HG03135 (cell line): ENCODE data around the gene OLFM1.

Source experiments
- ATAC-seq: cut with Tn5 transposase; IDR thresholded peaks from one replicate; pipeline ENCODE4 v1.9.1; 2021; ENCODE audit warnings: mild to moderate bottlenecking, moderate library complexity; ENCODE audit not compliant: unreplicated experiment

Gene OLFM1

DNA sequence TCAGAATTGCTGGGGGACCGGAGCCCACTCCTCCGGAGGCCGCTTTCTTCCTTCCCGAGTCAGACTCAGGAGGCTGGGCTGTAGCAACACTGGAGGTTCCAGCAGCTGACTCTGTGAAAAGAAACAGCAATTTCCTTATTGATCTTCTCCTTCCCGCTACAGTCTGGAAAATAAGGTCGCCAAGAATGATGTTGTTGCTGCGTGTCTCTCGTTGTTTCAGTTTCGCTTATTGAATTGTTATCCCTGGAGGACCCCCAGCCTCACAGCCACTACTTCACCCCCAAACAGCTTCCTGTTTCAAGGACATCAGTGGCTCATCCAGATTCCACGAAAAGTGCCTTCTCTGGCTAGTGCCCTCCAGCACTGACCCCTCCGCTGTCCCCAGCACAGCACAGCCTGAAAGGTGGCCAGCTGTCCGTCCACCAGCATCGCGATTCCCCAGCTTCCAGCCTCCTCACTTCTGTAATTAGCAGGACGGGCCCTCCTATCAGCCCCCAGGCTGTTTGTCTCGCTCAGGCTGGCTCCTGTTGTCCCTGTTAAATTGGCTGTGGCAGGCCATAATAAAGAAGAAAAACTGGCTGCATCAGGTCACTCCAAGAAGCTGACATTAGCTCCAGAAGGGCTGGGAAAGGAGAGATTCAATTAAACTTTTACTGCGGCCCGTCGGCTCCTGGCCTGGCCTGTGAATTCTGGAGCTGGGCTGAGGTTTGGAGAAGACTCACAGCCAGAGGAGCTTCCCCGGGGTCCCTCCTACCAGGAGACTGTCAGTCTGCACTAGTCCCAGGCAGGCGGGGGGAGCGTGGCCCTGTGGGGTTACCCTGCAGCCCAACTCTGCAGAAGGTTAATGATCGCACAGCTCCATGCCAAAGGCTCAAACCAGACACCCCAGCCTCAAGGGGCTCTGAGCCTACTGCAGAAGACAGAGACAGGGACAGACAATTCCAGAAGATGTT lies 40.5 kb downstream of the OLFM1 start:
- no peak for ATAC-seq

DNA sequence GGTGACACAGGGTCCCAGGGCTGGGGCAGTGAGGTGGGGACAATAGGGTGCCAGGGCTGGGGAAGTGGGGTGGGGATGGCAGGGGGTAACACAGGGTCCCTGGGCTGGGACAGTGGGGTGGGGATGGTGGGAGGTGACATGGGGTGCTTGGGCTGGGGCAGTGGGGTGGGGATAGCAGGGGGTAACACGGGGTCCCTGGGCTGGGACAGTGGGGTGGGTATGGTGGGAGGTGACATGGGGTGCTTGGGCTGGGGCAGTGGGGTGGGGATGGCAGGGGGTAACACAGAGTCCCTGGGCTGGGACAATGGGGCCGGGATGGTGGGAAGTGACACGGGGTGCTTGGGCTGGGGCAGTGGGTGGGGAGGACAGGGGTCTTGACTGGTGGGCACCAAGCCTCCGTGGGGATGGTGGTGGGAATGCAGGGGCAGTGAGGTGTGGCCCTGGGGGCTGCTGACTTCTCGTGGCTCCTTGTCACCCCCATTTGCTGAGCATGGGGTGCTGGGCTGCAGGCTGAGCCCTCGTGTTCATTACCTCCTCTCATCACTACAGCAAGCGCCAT lies 41.7 kb downstream of the OLFM1 start:
- no peak for ATAC-seq

DNA sequence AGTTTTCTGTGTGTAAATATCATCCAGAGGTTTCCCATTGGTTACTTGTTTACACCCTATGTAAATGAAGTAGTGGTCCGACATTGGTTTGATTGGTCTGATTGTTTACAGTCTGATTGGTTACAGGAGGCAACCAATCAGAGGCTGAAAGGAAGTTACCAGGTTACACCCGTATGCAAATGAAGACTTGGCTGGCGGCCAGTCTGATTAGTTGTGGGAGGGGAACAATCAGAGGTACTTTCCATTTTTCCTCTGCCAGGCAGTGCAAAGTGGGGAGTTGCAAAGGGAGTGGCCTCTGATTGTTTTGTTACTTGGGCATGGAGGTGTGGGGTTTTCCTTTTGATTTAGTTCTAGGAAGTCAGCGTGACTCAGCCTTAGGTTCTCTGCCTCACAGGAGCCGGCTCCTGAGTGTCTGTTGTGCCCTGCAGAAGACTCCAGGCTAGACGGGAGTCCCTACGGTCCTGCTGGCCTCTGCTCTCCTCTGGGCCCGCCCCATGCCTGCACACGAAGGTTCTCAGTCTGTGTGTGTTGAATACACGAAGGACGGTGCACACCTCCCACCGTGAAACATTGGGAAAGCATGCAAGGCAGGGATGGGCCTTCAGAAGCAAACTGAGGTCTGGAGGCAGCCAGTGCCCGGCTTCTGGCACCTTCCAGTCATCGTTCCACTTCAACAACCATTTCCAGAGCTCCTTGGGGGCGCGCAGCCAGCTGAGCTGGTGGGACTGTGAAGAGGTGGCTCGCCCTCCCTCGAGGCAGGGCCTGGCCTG lies 42.9 kb downstream of the OLFM1 start:
- ATAC-seq: no peak

DNA sequence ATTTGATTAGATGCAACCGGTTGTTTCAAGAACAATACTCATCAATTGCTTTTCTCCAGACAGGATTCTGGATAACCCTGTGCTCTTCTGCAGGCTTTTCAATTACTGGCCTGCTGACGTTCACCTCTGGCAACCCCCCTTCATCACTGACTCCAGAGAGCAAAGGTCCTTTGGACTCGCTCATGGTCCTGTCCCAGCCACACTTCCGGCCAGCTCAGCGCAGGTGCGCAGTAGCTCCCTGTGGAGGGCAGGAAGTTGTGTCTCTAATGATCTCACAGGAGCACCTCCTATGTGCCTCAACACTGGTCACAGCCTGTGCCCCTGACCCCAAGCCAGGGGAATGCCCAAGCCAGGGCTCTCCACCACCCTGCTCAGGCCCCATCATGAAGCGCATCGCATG lies 44.0 kb downstream of the OLFM1 start:
- ATAC-seq: no peak

DNA sequence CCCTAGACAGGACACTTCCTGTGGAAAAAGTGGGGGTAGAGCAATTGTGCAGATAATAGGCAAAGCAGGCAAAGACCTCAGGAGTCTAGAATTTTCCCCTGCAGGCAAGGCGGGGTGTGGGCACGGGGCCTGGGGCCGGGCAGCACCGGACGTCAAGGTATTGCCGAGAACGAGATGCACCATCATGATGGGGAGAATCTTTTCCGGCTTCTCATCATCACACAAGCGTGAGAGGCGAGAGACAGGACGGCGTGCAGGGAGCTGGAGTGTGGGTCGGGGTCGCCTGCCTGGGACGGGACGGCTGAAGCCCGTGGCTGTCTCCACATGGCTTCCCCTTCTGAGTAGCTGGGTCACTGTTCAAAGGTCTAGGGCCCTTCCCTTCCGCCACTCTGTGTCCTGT lies 44.5 kb downstream of the OLFM1 start:
- no peak for ATAC-seq

DNA sequence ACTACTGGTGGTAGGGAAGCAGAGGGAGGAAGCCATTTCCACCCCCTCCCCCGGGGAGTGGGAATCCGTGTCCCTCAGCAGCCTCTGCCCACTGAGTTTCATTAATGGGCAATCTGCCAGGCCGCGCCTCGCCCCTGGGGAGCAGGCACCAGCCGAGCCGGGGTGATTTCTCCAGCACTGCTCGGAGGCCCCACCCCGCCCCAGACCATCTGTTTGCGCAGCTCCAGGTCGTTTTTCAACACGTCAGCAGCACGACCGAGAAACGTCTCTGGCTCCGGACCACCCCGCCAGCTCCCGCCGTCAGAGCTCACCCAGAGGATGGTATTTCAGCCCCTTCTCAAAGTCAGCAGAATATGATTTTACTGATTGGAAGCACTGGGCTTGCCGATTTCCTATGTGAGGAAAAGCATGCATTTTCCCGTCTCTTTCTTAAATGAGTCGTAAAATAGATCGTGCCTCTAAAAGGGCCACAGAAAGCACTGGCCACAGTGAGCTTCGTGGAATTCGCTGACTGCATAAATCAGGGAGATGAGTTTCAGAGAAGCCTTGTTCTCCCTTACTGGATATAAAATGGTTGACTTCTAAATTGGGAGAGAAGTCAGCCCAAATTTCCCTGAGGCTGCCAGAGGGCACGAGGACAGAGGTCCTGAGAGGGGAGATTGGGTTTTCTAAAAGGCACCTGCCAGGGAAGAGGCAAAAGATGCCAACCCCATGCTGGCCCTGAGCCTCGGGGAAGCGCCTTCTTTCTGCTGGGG lies 47.0 kb downstream of the OLFM1 start:
- no peak for ATAC-seq

DNA sequence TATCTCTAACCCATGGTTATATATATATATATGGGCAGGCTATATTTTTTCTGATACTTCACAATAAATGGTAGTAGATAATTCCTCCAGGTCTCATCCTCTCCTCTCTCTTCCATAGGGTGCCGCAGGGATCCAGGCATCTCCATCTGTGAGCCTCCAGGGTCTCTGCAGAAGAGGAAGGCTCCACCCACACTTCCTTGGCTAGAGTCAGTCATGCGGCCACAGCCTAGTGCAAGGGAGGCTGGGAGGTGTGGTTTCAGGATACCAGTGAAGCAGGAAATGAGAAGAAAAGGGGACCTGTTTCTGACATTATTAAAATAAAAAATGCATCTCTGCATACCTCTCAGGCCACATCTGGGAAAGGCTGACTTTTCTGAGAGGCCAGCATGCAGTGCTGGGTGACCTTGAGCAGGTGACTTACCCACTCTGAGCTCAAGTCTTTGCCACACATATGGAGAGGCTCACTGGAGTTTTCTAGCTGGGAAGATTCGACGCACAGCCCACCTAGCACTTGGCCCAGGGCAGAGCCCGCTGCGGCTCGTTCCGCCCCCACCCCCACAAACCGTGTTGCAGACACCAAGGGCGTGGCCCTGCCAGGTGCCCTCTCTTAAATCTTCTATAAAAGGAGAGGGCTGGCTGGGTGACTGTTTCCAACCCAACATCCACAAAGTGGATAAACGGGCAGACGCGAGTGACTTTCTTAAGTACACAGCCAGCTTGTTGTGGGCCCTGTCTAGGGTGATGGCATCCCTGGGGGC lies 47.9 kb downstream of the OLFM1 start:
- ATAC-seq: no peak

DNA sequence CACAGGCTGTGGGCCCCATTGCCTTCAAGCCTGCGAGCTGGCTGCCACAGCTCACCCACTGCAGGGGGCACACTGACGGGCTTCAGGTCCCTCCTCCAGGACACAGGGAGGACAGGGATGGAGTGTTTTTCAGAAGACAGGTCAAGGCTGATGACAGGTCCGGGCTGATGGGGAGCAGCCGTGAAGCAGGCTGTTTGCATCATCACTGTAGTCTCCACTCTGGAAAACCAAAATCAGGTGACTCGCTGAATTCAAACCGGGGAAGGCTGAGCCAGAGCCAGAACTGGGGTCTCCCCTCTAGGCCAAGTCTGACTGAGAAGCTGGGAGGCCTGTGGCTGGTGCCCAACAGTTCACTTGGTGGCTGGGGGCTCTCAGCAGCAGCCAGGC lies 48.5 kb downstream of the OLFM1 start:
- no peak for ATAC-seq

DNA sequence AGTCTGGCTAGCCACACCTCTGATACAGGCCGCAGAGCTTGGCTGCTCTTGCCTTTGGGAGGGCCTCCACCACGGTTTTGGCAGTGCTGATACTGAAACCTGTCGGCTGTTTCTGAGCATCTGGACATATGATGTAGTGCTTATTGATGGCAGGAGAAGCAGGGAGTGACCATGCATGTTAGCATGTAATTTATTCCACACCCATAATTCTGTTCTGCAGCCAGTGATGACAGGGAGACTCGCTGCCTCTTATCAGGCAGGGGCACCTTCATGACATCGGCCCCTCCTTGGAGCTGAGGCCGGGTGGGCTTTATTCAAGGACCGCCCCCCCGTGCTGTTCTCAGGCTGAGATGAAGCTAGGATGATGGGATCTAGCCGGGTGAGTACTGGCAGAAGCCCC lies 49.0 kb downstream of the OLFM1 start:
- no peak for ATAC-seq

DNA sequence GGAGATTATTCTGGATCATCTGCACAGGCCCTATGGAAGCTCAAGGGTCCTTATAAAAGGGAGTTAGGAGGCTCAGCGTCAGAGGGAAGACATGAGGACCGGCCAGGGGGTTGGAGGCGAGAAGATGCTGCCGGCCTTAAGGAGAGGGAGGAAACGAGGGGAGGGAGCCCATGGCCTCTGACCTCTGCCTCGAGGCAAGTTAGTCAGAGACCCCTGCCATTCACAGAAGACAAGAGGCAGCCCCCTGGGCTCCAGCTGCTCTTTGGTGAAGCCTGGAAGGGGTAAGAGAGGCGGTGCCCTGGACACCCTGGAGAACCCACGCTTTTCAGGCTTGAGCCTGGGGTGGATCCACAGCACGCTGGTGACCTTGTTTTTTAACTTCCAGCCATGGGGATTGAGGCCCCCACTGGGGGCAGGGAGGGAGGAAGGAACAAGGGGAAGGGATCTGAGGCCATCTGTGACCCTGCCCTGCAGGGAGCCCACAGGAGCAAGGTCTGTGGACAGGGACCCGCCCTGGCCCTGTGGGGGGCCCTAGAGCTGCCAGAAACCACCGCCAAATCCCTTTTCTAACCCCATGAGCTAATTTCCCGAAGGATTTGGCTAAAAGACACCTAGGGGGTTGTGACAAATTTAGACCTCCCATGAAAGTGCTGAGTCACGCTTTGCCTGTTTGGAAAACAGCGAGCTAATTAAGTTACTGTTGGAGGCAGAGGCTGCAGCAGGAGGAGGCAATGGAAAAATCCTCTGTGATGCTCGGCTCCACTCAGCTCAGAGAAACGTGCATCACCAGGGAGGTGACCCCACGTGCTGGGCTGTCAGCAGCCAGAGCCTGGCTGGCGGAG lies 49.7 kb downstream of the OLFM1 start:
- no peak for ATAC-seq

DNA sequence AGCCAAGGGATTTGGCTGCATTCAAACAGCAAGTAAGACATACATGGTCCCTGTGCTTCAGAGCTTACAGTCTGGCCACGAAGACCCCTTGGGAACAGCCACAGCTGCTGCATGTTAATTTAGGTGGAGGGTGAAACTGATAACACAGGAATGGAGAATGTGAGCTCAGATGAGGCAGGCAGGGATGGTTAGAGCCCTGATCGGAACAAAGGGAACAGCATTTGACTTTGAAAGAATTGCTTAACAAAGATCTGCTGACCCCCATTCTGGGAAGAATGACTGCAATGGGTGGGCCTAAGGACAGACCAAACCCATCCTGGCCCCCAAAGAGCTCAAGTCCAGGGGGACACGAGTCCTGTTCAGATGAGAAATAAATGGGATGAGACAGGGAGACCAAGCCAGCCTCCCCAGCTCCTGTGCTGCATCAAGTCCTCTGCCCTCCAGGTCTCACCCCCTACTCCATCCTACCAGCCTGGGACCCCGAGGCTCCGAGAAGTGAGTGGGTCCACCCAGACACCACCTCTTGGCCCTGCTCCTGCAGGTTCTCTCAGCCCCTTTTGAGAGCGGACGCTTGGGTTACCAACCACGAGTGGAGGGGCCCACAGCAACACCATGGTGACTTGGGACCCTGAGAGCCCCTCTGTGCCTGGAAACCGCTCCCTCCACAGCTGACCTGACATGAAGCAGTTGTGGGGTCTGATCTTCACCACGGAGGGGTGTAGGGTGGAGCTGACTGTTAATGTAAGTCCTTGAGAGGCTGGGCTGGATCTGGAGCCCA lies 50.8 kb downstream of the OLFM1 start:
- no peak for ATAC-seq

DNA sequence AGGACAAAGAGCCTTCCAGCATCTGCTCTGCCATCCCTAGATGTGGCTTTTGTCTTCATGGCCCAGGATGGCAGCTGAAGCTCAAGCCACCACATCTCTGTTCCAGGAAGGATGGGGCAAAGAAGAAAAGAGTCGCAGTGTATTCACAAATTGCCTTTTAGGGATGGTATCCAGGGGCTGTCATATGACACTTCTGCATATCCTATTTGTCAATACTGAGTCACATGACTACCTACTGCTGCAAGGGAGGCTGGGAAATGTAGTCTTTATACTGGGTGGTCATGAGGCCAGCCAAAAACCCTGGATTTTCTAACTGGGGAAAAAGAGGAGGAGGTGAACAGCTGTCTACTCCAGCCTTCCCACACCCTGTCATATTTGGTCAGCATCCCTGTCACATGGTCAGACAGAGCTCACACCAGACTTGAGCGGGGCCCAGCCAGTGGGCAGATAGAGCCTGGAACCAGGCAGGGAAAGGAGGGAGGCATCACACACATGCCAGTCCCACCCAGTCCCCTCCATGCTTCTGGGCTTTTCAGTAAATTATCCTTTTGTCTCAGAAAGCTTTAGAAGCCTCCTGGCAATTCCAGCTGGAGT lies 52.0 kb downstream of the OLFM1 start:
- no peak for ATAC-seq

DNA sequence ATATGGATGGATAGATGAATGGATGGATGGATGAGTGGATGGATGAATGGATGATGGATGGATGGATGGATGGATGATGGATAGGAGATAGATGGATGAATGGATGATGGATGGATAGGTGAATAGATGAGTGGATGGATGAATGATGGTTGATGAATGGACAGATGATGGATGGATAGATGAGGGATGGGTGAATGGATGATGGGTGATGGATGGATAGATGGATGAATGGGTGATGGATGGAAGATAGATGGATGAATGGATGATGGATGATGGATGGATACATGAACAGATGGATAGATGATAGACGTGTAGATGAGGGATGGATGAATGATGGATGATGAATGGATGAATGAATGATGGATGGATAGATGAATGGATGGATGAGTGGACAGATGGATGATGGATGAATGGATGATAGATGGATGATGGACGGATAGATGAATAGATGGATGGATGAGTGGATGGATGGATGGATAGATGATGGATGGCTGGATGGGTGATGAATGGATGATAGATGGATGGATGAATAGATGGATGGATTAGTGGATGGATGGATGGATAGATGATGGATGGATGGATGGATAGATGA lies 53.8 kb downstream of the OLFM1 start:
- no peak for ATAC-seq

DNA sequence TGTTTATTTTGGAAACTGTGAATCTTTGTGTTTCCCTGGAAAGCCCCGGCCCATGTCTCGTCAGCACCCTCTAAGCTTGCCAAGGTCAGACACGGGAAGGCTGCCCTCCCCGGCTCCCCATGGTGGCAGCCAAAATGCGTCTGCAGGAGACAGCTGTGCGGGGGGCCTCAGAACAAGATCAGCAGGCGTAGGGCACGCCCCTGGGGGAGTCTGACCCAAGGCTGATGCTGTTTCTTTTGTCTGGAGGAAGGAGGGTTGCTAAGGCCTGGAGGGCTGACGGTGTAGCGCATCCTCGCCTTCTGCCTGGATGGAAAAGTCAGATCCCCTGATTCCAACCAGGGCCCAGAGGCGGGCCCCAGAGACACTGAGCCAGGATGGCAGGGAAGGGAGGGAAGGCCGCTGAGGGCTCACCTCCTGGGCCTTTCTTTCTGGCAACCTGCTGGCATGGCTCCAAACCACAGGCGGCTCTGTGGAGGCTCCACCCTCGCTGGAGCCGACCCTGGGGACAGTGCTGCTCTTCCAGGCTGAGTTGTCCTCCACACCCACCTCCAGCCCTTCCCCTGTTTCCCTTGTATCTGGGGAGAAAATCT lies 57.2 kb downstream of the OLFM1 start:
- ATAC-seq: no peak

DNA sequence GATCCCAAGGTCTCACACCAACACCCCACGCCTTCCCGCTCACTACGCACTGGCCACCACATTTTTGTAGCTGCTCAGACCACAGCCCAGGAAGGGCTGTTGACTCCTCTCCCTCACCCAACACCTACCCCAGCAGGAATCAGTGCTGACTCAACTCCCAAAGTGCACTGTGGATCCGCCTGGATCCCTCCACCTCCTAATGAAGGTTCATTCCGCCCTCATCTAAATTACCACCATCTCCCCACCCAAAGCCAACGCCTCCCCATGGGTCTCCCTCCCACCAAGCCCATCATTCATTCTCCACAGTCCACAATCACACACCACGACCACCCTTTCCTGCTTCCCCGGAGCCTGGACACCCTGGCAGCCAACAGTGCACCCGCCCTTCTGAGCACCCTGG lies 57.8 kb downstream of the OLFM1 start:
- ATAC-seq: no peak

DNA sequence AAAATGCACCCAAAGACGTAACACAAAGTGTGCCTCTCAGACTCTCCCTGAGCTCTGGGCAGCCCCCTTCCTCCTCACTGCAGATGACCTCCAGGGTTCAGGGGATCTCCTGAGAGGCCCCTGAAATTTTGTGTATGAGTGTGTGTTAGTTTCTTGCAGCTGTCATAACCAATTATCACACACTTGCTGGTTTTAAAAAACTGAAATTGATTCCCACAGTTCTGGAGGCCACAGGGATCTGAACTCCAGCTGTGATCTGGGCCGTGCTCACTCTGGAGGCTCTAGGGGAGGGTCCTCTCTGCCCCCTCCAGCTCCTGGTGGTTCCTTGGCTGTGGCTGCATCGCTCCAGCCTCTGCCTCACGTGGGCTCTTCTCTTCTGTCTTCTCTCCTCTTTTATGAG lies 58.8 kb downstream of the OLFM1 start:
- ATAC-seq: no peak

DNA sequence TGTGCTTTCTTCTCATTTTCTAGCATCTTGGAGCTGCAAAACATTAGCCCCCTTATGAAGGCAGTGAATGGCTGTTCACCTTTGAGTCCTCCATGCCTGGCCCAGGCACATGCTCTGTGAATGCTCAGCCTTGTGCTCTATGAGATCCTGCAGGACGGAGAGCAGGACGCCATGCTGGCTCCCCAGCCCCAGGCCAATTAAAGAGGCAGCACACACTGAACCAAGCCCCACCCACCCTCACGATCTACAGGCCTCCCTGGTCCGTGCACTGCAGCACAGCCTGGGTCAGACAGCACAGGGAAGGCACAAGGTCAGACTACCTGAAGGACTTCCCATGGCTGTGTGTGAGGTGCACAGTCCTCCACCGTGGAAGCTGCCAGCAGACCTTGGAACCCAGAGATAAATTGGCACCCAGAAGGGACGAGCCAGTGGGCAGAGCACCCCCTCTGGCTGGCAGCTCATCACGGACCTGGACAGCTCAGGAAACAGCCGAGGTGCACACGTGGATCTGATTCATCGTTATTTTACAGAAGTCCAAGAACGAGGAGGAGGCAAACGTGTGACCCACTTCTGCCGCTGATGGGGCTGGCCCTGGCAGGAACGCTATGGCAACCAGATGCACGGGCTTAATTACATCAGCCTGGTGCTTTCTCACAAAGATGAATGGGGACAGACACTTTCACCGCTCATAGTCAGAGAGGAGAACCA lies 59.5 kb downstream of the OLFM1 start:
- no peak for ATAC-seq
